OCI-LY1 (cell line): ENCODE measurements around the gene MRPL53.
"Not testable (repeated sequence)": the region's sequence is repeated elsewhere in the genome, so short reads cannot be mapped to it uniquely, and the experiment has no call there.

Experiments used
- EZH2 ChIP-seq: fragments of 200-600 bp; sonication (generic), shearing (Covaris generic); IDR thresholded peaks from 2 replicates; pipeline ENCODE4 v1.8.0; 2017; ENCODE audit warnings: borderline replicate concordance, mixed run types, mild to moderate bottlenecking, antibody characterized with exemption, low read length, moderate library complexity, mixed read lengths
- TF ChIP-seq, protein P1 (sequence below): fragments of 200-600 bp; sonication (generic), shearing (Covaris generic); IDR thresholded peaks from 2 replicates; pipeline ENCODE4 v1.5.1; 2017; ENCODE audit warnings: mild to moderate bottlenecking, antibody characterized with exemption, low read length, moderate library complexity, mixed read lengths

DNA sequence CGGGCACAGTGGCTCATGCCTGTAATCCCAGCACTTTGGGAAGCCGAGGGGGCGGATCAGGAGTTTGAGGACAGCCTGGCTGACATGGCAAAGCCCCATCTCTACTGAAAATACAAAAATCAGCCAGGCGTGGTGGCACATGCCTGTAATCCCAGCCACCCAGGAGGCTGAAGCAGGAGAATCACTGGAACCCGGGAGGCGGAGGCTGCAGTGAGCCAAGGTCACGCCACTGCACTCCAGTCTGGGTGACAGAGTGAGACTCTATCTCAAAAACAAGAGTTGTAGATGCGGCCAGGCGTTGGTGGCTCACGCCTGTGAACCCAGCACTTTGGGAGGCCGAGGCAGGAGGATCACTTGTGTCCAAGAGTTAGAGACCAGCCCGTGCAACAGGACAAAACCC, 1.7 kb downstream of the MRPL53 start:
- TF ChIP-seq, protein P1, sequence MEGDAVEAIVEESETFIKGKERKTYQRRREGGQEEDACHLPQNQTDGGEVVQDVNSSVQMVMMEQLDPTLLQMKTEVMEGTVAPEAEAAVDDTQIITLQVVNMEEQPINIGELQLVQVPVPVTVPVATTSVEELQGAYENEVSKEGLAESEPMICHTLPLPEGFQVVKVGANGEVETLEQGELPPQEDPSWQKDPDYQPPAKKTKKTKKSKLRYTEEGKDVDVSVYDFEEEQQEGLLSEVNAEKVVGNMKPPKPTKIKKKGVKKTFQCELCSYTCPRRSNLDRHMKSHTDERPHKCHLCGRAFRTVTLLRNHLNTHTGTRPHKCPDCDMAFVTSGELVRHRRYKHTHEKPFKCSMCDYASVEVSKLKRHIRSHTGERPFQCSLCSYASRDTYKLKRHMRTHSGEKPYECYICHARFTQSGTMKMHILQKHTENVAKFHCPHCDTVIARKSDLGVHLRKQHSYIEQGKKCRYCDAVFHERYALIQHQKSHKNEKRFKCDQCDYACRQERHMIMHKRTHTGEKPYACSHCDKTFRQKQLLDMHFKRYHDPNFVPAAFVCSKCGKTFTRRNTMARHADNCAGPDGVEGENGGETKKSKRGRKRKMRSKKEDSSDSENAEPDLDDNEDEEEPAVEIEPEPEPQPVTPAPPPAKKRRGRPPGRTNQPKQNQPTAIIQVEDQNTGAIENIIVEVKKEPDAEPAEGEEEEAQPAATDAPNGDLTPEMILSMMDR: not testable (repeated sequence)
- not testable (repeated sequence) for TF ChIP-seq EZH2
